ENCODE results near the gene LTBP1. TPM values are rescaled to one million over a fixed set of nuclear protein-coding genes. Genes with fewer than 3 reads are reported as not detected.

The LTBP1 gene
- total RNA-seq, 1 experiment from 2014 or later, result 12.5 TPM

DNA sequence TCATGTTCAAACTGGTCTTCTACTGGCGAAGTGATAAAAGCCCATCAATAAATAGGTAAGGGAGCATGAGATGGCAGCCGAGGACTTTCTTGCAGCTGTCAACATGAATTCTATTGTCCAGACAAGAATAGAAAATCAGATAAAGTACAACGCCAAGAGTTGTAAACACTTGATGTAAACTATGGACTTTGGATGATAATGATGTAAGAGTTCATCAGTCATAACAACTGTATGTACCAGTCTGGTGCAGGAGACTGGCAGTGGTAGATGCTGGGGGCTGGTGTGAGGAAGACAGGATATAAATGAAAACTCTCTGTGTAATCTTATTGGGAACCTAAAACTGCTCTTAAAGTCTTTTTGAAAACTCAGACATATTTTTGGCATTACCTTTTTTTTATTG lies 373.8 kb downstream of the LTBP1 start:
- DNase-seq (ENCODE audit: low read depth, low spot score), result no peak
- Histone ChIP-seq H3K27me3 (ENCODE audit: control insufficient read depth, insufficient read depth, low read length) (no peaks in the 10 kb centered on the region), H3K36me3 (ENCODE audit: control insufficient read depth, insufficient read depth, low read length) (no peaks in the 10 kb centered on the region), H3K4me1 (ENCODE audit: control insufficient read depth, insufficient read depth, low read length) (no peaks in the 10 kb centered on the region), H3K27ac (ENCODE audit: low read length) (no peak overlapping the region), H3K9me3 (ENCODE audit: control insufficient read depth, insufficient read depth, low read depth, low read length) (no peaks in the 10 kb centered on the region), H3K4me3 (ENCODE audit: low read depth in 2 of 2, low read length in 2 of 2) (no peak overlapping the region)
- ATAC-seq, result no peak
- in situ Hi-C loops (cut with HindIII; ENCODE audit: low pct_unique_long_range_greater_than_20kb, low sequenced_read_pairs) (no loop called here), intact Hi-C loops (cut with micrococcal nuclease; ENCODE audit: unreplicated experiment) (no loop called here)
- TF ChIP-seq, protein P1, sequence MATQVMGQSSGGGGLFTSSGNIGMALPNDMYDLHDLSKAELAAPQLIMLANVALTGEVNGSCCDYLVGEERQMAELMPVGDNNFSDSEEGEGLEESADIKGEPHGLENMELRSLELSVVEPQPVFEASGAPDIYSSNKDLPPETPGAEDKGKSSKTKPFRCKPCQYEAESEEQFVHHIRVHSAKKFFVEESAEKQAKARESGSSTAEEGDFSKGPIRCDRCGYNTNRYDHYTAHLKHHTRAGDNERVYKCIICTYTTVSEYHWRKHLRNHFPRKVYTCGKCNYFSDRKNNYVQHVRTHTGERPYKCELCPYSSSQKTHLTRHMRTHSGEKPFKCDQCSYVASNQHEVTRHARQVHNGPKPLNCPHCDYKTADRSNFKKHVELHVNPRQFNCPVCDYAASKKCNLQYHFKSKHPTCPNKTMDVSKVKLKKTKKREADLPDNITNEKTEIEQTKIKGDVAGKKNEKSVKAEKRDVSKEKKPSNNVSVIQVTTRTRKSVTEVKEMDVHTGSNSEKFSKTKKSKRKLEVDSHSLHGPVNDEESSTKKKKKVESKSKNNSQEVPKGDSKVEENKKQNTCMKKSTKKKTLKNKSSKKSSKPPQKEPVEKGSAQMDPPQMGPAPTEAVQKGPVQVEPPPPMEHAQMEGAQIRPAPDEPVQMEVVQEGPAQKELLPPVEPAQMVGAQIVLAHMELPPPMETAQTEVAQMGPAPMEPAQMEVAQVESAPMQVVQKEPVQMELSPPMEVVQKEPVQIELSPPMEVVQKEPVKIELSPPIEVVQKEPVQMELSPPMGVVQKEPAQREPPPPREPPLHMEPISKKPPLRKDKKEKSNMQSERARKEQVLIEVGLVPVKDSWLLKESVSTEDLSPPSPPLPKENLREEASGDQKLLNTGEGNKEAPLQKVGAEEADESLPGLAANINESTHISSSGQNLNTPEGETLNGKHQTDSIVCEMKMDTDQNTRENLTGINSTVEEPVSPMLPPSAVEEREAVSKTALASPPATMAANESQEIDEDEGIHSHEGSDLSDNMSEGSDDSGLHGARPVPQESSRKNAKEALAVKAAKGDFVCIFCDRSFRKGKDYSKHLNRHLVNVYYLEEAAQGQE (IDR thresholded peaks at IDR 0.05; ENCODE audit: insufficient read depth in 1 of 2, low read depth in 2 of 2, low read length in 1 of 2), result no peak
- TF ChIP-seq, protein P2, sequence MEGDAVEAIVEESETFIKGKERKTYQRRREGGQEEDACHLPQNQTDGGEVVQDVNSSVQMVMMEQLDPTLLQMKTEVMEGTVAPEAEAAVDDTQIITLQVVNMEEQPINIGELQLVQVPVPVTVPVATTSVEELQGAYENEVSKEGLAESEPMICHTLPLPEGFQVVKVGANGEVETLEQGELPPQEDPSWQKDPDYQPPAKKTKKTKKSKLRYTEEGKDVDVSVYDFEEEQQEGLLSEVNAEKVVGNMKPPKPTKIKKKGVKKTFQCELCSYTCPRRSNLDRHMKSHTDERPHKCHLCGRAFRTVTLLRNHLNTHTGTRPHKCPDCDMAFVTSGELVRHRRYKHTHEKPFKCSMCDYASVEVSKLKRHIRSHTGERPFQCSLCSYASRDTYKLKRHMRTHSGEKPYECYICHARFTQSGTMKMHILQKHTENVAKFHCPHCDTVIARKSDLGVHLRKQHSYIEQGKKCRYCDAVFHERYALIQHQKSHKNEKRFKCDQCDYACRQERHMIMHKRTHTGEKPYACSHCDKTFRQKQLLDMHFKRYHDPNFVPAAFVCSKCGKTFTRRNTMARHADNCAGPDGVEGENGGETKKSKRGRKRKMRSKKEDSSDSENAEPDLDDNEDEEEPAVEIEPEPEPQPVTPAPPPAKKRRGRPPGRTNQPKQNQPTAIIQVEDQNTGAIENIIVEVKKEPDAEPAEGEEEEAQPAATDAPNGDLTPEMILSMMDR (IDR thresholded peaks at IDR 0.05), result no peak
- TF ChIP-seq SIN3A (IDR thresholded peaks at IDR 0.05; ENCODE audit: borderline replicate concordance, insufficient read depth, low read depth, low read length), result no peak
- no peak for TF ChIP-seq POLR2AphosphoS5 (IDR thresholded peaks at IDR 0.05; ENCODE audit: low read depth, low read length)
- no peak for TF ChIP-seq TCF7L2 (IDR thresholded peaks at IDR 0.05; ENCODE audit: low read depth, low read length)
- no TSS peak for BruUV-seq (replicated peaks)
- ChIA-PET CTCF (no interaction called here), POLR2A (no interaction called here)

DNA sequence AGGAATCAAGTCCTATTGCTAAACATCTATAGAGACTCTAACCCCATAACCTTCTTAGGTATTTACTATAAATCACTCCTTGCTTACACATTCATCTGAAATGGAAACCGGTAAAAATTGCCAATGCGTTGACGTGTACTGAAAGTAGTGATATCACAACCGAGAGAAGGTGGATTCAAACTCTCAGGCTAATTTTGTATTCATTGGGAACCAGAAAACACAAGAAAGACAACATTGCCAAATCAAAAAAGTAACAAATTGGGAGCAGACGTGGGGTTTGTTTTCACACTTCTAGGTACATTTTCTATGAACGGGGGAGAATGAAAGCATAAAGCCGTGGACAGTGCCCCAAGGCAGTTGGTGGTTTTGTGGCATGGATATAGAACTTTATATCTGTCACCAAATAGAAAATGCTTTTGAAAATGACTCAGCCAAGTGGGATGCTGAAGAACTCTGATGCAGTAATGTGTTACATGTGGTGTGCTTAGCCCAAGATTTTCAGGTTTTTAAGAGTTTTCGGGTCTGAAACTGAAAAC lies 374.6 kb downstream of the LTBP1 start:
- TF ChIP-seq SIN3A (IDR thresholded peaks at IDR 0.05; ENCODE audit: borderline replicate concordance, insufficient read depth, low read depth, low read length), result no peak
- Histone ChIP-seq H3K4me3 (ENCODE audit: low read depth in 2 of 2, low read length in 2 of 2) (no peak overlapping the region), H3K27me3 (ENCODE audit: control insufficient read depth, insufficient read depth, low read length) (no peaks in the 10 kb centered on the region), H3K4me1 (ENCODE audit: control insufficient read depth, insufficient read depth, low read length) (no peaks in the 10 kb centered on the region), H3K27ac (ENCODE audit: low read length) (no peak overlapping the region), H3K36me3 (ENCODE audit: control insufficient read depth, insufficient read depth, low read length) (no peaks in the 10 kb centered on the region), H3K9me3 (ENCODE audit: control insufficient read depth, insufficient read depth, low read depth, low read length) (no peaks in the 10 kb centered on the region)
- intact Hi-C loops (cut with micrococcal nuclease; ENCODE audit: unreplicated experiment) (no loop called here), in situ Hi-C loops (cut with HindIII; ENCODE audit: low pct_unique_long_range_greater_than_20kb, low sequenced_read_pairs) (no loop called here)
- no TSS peak for BruUV-seq (replicated peaks)
- ATAC-seq, result no peak
- POLR2A ChIA-PET, result interaction anchor here (0.7 kb wide), 1 partner anchor 29 kb away, joined by 7 read pairs; no protein-coding TSS in a partner anchor
- CTCF ChIA-PET, result no interaction called here
- DNase-seq (ENCODE audit: low read depth, low spot score), result no peak

DNA sequence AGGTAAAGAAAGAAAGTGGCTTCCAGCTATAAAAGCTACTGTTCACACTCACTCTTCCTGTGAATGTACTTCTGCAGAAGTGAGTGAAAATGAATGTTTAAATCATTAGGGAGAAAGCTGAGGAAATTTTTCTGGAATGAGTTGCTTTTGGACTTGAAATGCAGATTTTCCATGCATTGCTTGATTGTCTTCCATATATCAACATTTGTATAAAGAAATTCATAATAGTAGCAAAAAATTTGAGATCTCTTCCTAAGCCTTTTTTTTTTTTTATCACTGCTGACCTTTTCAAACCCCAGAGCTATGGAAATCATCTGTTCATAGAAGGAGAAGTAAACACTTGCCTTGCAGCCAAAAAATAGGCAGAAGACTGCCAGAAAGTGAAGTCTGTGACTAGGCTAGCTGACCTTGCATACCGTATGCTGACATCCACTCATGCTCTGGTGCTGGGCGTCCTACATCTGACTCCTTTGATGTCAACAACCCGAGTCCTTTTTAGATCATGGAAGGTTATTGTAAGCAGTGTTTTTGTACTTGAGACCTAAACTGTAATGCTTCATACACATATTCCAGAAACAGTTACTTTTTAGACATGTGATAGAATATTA lies 375.2 kb downstream of the LTBP1 start:
- H3K4me3 ChIP-seq (ENCODE audit: low read depth in 2 of 2, low read length in 2 of 2), result no peak overlapping the region
- TF ChIP-seq, protein P1 (IDR thresholded peaks at IDR 0.05; ENCODE audit: insufficient read depth in 1 of 2, low read depth in 2 of 2, low read length in 1 of 2), result no peak
- TF ChIP-seq POLR2AphosphoS5 (IDR thresholded peaks at IDR 0.05; ENCODE audit: low read depth, low read length) (no peak), TCF7L2 (IDR thresholded peaks at IDR 0.05; ENCODE audit: low read depth, low read length) (no peak), SIN3A (IDR thresholded peaks at IDR 0.05; ENCODE audit: borderline replicate concordance, insufficient read depth, low read depth, low read length) (no peak)
- TF ChIP-seq, protein P2 (IDR thresholded peaks at IDR 0.05), result no peak
- H3K36me3 ChIP-seq (ENCODE audit: control insufficient read depth, insufficient read depth, low read length), result no peaks in the 10 kb centered on the region
- ChIA-PET CTCF (no interaction called here), POLR2A (interaction anchor here (0.7 kb wide), 1 partner anchor 28 kb away, joined by 7 read pairs; no protein-coding TSS in a partner anchor)
- no TSS peak for BruUV-seq (replicated peaks)
- intact Hi-C loops (cut with micrococcal nuclease; ENCODE audit: unreplicated experiment) (no loop called here), in situ Hi-C loops (cut with HindIII; ENCODE audit: low pct_unique_long_range_greater_than_20kb, low sequenced_read_pairs) (no loop called here)
- H3K27ac ChIP-seq (ENCODE audit: low read length), result no peak overlapping the region
- no peaks in the 10 kb centered on the region for H3K9me3 ChIP-seq (ENCODE audit: control insufficient read depth, insufficient read depth, low read depth, low read length)
- DNase-seq (ENCODE audit: low read depth, low spot score), result no peak
- no peaks in the 10 kb centered on the region for H3K27me3 ChIP-seq (ENCODE audit: control insufficient read depth, insufficient read depth, low read length)
- no peaks in the 10 kb centered on the region for H3K4me1 ChIP-seq (ENCODE audit: control insufficient read depth, insufficient read depth, low read length)
- ATAC-seq, result no peak

Measured in Panc1 (cell line).